Brain microvascular endothelial cell (primary cell): ENCODE results near the gene DIDO1.

ENCODE experiments used
- DNase-seq: peaks from one replicate; pipeline ENCODE4 v3.0.0-alpha.2; 2020
- H3K27ac ChIP-seq: fragments of 250-450 bp; sonication (Bioruptor Pico); 2 replicates; pipeline ENCODE4 v1.5.1; 2020; ENCODE audit warnings: mild to moderate bottlenecking, moderate library complexity
- H3K27me3 ChIP-seq: fragments of 250-450 bp; sonication (Bioruptor Pico); replicated peaks from 2 replicates; pipeline ENCODE4 v1.5.1; 2020; ENCODE audit warnings: mild to moderate bottlenecking
- H3K36me3 ChIP-seq: fragments of 250-450 bp; sonication (Bioruptor Pico); replicated peaks from 2 replicates; pipeline ENCODE4 v1.5.1; 2020; ENCODE audit warnings: mild to moderate bottlenecking
- H3K4me3 ChIP-seq: 2 replicates; pipeline ENCODE4 v1.5.1; 2011; ENCODE audit warnings: low read depth, mild to moderate bottlenecking, control low read depth, low read length, moderate library complexity
- CTCF ChIP-seq: IDR thresholded peaks from 2 replicates; pipeline ENCODE4 v1.5.1; 2011; ENCODE audit warnings: low read depth, mild to moderate bottlenecking, moderate library complexity, low read length, control low read depth, inconsistent platforms; ENCODE audit errors: missing control alignments
- in situ Hi-C: cut with HindIII; loops from 2 replicates; pipeline ENCODE4 v1.10.0; 2017; ENCODE audit warnings: low sequenced_read_pairs, low pct_ligation_motif_present

DIDO1 gene

GRCh38 chr20:62901891-62902290 is 24.4 kb downstream of the DIDO1 start:
- in situ Hi-C loops, result no loop called here
- Histone ChIP-seq H3K36me3 (peaks cover 56% of the 10 kb centered on the region), H3K4me3 (no peak overlapping the region), H3K27ac (no peak overlapping the region), H3K27me3 (no peaks in the 10 kb centered on the region)
- TF ChIP-seq CTCF, result no peak
- no peak for DNase-seq

GRCh38 chr20:62900692-62901584 is 25.4 kb downstream of the DIDO1 start:
- in situ Hi-C loops, result no loop called here
- no peak for DNase-seq
- no peaks in the 10 kb centered on the region for H3K27me3 ChIP-seq
- peak; percentile 45 for TF ChIP-seq CTCF
- H3K4me3 ChIP-seq, result no peak overlapping the region
- peaks cover 55% of the 10 kb centered on the region for H3K36me3 ChIP-seq
- no peak overlapping the region for H3K27ac ChIP-seq

GRCh38 chr20:62900052-62900691 is 26.1 kb downstream of the DIDO1 start:
- peaks cover 52% of the 10 kb centered on the region for H3K36me3 ChIP-seq
- peak; percentile 56 for DNase-seq

GRCh38 chr20:62899633-62900051 is 26.7 kb downstream of the DIDO1 start:
- H3K27ac ChIP-seq, result no peak overlapping the region
- TF ChIP-seq CTCF, result peak; percentile 17
- peaks cover 55% of the 10 kb centered on the region for H3K36me3 ChIP-seq
- in situ Hi-C loops, result no loop called here
- H3K4me3 ChIP-seq, result no peak overlapping the region
- no peaks in the 10 kb centered on the region for H3K27me3 ChIP-seq
- no peak for DNase-seq

More at GRCh38 chr20:62900052-62900691, 26.1 kb downstream of the DIDO1 start:
- in situ Hi-C loops, result no loop called here
- TF ChIP-seq CTCF, result peak; percentile 96
- H3K27ac ChIP-seq, result no peak overlapping the region
- no peak overlapping the region for H3K4me3 ChIP-seq
- H3K27me3 ChIP-seq, result no peaks in the 10 kb centered on the region

- Histone ChIP-seq H3K4me3 (no peak overlapping the region), H3K27me3 (no peaks in the 10 kb centered on the region), H3K36me3 (peaks cover 56% of the 10 kb centered on the region), H3K27ac (no peak overlapping the region)
- no peak for DNase-seq
- no peak for TF ChIP-seq CTCF
- in situ Hi-C loops, result no loop called here
Observed at GRCh38 chr20:62898970-62899632, 27.2 kb downstream of the DIDO1 start.
